GM19193 (cell line): ENCODE measurements around the gene AREG.

ENCODE experiments used
- POLR2A ChIP-seq: IDR thresholded peaks from 4 replicates; pipeline ENCODE4 v1.6.1; 2011; ENCODE audit not compliant: insufficient read depth, insufficient read length; ENCODE audit errors: extremely low read depth

The AREG gene

DNA sequence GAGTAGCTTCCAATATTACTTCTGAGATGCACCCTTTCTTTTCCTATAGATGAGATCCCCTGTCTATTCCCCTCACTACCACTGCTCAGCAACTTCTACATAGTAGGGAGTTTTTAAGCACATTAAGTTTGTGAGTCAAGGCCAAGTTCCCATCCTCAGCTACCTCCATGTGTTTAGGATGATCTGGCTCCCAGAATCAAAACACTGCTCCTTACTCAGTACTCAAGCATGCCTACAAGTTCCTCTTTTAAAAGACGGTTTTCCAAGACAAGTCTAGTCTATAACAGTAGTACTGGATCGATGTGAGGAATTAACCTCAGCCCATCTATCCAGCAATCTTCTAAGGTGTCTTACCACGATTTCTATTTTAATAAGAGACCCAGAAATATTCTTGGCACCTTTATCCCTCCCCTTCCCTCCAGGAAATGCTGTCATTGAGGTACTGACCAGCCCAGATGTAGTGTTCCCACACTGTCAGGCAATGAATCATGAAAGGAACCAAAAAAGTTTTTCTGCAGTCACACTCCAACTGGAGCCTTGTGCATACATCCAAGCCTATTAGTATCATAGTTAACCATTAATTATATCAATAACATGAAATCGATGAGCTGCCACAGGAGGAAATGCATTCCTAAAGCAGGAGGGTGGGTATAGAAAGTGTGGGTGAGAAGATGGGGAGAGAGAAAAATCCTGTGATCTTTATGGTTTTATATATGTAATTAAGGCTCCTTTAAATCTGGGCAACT is 29.6 kb downstream of the AREG start:
- no peak for TF ChIP-seq POLR2A

DNA sequence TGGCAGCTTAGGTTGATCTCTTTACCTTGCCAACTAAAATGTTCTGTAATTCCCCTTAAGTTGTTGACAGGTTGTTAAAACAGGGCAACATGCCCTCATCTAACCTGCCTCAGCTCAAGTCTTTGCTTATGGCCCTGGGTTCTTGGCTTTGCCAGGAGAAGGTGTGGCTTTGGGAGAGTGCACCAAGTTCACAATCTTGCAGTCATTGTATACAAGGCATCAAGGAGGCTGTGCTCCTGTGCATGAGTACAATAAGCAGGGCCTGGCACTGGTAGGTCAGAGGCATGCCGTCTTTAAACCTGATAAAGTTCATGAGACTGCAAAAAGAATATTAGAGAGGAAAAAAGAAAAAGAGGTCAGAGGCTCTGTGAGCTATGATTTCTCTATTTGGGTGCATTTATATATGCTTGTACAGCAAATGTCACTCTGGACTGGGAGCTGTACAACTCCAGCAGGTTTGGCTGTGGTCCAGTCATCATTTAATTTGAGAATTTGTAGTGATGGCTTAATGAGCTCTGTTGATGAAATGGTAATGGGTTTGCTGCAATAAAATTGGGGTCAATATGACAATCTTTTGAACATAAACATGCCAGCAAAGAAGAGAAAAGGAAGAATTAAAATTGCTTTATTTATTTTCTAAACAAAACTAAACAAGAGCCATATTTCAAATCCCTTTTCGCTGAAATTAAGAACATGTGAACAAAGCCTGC is 30.3 kb downstream of the AREG start:
- no peak for TF ChIP-seq POLR2A

DNA sequence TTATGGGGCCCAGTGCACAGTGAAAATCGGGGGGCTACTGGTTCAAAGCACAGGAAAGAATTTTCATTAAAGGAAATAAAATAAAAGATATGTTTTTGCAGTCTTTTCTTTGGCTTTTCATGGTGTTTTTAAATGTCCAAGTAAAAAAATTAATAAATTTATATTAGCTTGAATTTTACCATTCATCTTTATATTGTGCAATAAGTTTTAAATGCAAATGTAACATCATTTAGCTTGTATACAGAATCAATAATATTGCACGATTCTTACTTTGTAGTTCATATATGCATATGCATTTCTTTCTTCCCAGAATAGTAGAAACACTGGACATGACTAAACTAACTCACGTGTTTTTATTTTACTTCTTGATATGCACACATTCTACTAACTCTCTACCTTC is 31.0 kb downstream of the AREG start:
- no peak for TF ChIP-seq POLR2A

DNA sequence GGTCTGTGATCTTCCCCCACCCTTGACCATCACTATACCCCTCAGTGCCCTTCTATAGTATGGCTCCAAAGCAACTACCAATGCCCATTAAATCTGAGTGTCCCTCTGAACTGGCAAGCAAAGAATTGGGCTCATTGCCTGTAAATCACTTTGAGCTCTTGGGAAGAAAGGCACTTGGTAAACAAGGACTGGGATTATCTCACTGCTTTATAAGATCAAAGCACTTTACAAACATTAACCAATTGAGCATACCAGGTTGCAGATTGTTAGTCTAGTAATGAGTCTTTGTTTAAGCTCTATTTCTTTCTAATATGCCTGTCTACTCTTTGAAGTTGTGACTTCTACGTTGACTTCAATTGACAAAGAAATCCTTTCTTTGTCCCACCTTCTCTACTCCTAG is 34.1 kb downstream of the AREG start:
- no peak for TF ChIP-seq POLR2A

DNA sequence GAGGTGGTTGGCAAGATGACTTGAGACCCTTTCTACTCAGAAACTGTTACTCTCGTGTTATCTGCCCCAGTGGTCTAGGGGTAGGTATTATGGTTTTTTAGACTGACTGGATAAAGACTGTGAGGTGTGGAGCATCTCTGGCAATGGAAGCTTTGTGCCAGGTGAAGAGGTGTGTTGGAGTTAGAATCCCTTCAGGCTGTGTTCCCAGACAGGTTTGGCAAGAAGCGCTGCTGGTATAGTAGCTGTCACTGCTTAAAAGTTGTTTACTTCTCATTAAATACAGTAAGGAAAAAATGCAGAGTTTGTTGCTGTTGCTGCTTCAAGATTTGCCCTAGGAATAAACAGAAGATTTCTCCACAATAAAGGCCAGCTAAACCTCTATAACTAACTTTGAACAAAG is 35.3 kb downstream of the AREG start:
- TF ChIP-seq POLR2A, result no peak

DNA sequence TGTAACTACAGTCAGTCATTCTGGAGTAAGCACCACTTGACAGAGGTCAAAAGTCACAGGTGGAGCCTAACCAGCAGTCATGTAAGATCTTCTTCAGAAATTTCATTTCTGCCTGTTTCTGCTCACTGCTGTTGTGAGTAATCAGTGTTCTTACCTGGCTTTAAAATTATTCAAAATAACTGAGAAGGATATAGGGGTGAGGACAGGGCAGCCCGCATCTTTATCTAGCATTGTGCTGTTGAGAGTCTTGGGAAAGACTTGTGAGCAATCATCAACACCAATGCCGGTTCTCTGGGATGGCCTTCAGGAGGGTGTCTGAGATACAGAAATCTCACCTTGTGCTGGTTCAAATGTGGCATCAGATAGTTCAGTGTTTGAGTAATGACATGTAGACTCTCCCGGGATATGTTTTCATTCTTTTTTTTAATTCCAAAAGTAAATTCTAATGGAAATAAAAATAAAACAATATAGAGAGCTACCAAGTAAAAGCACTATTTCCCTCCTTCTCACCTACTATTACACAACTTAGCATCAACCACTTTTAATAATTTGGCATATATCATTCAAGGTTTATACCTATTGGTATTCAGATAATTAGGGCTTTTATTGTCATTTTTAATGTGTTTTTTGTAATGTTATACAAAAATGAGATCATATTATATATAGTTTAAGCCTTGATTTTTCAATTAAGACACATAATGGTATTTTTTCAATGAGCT is 37.1 kb downstream of the AREG start:
- TF ChIP-seq POLR2A, result no peak

DNA sequence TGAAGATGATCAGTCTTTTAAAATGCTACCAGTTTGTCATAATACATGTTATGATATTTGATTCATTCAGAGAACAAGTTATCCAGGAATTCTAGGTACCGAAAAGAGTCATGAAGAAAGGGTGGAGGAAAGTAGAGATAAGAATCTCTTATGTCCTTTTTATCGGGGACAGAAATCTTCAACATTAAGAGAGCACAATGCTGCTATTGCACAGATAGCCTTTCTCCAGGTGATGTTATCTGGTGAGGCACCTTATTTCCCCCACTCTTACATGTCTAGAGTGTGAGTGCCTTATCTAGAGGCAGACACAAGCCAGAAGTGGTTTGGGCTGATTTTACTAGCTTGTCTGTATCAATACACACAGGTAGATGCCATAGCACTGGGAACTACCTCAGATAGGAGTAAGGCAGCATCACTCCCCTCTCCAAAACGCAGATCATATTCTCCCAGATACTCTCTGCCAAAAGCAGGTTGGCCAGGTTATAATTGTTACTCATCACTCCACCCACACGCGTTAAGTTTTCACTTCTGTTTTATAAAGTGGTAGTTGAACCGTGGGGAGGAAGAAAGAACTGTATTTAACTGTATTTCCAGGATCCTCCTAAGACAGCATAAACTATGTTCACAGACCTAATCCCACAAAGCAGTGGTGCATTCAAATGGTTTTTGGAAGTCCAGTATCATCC is 38.4 kb downstream of the AREG start:
- TF ChIP-seq POLR2A, result no peak

DNA sequence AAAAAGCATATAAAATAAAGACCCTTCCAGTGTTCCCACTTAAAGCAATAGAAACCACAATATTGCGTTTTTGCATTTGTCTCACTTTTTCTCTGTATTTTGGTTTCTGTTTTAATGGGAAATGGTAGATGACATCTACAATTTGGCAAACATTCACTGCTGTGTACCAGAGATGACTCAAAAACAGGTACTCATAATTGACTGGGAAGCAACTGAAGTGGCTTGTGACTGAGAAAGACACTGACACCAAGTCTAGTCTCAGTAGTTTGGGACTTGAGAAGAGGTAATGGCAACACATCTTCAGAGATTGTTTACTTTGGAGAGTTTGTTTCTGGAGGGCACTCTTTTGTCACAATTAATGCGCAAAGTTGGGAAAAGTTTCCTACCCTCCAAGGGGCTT is 42.0 kb downstream of the AREG start:
- no peak for TF ChIP-seq POLR2A

DNA sequence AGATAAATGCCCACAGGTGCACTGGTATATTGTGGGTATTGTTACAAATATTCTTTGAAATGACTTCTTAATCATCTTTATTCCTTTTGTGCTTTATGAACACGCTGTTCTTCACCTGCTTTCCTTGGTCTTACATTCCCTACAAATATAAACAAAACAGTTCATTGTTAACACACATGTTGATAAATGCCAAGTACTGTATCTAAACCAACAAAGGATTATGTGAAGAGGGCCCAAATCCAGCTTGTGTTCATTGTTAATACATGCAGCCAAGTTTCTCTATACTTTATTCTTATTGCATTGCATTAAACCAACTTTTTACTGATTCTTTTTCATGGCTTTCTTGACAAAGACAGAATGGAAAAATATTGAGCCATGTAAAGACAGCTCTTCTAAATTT is 42.8 kb downstream of the AREG start:
- TF ChIP-seq POLR2A, result no peak

DNA sequence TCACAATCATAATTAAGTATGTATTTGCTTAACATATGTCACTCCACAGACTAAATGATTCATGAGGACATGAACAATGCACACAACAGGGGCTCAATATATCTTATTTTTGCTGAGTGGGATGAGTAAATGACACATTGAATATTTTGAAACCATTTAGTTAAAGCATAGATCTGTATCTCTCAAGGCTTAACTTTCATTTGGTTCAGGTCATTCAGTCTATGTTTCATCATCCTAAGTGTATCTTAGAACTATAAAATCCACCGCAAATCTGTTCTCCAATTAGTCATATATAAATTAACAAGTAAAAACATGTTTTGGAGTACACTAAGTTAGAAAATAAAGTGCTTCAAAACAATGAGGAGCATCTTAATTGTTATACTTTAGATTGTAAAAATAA is 45.8 kb downstream of the AREG start:
- no peak for TF ChIP-seq POLR2A

DNA sequence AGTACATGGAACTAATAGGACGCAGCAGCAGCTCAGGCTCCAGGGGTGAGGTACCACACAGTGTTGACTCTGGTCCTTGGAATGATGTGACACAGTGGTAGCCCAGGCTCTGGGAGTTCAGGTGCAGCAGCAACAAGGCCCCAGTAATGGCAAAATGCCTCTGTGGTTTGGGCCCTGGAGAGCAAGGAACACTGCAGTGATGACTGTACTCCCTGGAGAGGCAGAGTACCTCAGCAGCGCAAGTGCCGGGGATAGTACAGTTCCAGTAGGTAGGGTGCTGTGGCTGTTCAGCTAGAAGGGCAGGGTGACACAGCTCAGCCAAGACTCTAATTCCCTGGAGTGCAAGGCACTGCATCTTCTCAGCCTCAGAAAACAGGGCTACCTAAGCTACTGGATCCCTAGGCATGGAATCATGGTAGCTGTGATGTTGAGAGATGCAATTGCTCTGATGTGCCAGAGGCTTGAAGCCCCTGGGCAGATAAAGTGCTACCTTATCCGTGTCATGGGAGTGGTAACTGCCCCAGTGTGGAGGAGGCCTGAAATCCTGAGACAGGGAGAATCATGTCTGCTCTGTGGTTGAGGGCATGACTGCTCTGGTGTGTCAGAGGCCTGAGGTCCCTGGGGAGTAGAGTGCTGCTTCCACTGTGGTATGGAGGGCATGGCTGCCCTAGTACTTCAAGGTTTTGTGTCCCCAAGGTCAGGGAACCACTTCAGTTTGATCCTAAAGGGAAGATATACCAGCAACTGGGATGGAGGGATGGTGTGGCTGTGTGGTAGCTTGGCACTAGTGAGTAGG is 55.2 kb downstream of the AREG start:
- no peak for TF ChIP-seq POLR2A

DNA sequence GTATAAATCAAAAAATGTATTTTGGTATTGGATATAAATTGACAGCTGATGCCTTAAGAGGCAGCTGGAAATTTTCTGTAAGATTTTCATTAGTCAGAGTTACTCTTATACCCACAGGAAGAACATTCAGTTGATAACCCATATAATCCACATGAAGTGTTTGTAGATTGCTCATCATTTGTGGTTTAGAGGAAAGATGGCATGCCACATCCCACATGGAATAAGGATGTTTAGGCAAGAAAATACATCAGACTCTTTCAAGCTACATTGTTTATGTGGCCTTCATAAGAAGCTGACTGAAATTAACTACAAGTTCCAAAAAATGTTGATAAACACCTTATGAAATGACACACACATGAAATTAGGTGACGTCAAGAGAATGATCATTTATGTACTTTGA is 56.6 kb downstream of the AREG start:
- TF ChIP-seq POLR2A, result no peak

DNA sequence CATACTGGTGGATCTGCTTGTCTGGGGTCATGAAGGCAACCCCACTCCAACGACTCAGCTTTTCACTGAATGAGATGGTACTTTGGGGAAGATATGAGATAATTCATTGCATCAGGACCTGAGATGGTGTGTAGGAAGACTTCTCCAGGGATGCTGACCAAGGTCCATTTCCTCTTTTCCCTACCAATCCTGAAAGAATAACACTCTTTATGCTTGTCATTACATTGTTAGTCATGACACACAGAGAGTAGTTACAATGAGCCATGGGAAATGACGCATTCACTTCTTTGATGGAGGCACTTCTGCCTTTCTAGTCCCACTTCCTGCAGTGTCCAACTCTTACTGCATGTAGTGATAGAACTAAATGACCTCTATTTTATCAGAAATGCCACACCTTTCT is 58.6 kb downstream of the AREG start:
- TF ChIP-seq POLR2A, result no peak

DNA sequence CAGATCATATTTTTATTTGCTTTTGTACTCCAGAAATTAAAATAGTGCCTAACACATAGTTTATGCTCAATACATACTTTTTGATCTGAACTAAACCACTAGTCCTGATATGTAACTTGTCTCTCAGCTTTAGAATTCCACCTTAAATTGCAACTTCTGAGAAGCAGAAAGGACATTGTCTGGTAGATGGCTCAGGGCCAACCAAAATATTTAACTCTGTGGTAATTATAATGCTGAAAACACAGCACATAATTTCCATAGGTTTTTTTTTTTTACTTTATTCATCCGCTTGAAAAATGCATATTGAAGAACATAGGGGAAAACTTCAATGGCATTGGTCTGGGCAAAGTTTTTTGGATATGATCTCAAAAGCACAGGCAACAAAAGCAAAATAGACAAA is 59.3 kb downstream of the AREG start:
- no peak for TF ChIP-seq POLR2A
